Measurements from ENCODE around the gene AJAP1.
"Not testable (repeated sequence)": the region's sequence is repeated elsewhere in the genome, so short reads cannot be mapped to it uniquely, and the experiment has no call there.

- TF ChIP-seq EZH2phosphoT487 (IDR thresholded peaks at IDR 0.05; ENCODE audit: low read depth); CTCF (IDR thresholded peaks at IDR 0.05; ENCODE audit: low read depth, low read length): not testable (repeated sequence)
These were observed 12.3 kb downstream of the AJAP1 start for GRCh38 chr1:4666683-4667082.

Data from OCI-LY3 (cell line).